Measurements from ENCODE around the gene MAPKAP1.

DNA sequence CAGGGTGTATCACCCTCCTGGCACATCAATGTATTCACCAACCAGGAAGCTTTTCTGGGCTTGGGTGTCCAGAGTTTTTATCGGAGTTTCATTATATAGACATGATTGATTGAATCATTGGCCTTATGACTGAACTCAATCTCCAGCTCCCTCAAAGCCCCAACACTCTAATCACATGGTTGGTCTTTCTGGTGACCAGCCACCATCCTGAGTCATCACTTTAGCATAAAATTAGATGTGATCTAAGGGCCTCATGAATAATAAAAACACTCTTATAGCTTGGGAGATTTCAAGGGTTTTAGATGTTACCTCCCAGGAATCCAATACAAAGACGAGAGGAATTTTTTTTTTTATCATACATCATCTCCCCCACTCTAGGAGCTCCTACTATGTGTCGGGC lies 32.4 kb upstream of the MAPKAP1 start:
- TF ChIP-seq, protein P1, sequence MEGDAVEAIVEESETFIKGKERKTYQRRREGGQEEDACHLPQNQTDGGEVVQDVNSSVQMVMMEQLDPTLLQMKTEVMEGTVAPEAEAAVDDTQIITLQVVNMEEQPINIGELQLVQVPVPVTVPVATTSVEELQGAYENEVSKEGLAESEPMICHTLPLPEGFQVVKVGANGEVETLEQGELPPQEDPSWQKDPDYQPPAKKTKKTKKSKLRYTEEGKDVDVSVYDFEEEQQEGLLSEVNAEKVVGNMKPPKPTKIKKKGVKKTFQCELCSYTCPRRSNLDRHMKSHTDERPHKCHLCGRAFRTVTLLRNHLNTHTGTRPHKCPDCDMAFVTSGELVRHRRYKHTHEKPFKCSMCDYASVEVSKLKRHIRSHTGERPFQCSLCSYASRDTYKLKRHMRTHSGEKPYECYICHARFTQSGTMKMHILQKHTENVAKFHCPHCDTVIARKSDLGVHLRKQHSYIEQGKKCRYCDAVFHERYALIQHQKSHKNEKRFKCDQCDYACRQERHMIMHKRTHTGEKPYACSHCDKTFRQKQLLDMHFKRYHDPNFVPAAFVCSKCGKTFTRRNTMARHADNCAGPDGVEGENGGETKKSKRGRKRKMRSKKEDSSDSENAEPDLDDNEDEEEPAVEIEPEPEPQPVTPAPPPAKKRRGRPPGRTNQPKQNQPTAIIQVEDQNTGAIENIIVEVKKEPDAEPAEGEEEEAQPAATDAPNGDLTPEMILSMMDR (conservative IDR thresholded peaks at IDR 0.05), result no peak
- no peak for TF ChIP-seq ZFX (IDR thresholded peaks at IDR 0.05)

All from C4-2B (cell line).